SK-N-SH (cell line): ENCODE results near the gene KLHL5. TPM values are rescaled to one million over a fixed set of nuclear protein-coding genes. Genes with fewer than 3 reads are reported as not detected.
A peak's percentile ranks its signal among the peaks of the same experiment; 100 is the strongest.

Source experiments
- CTCF ChIA-PET: fragments of 300-600, 350-600 bp; formaldehyde crosslinking; extraction: SDS; loops from one replicate; lab custom pipeline; 2021; lab: Yijun Ruan, JAX
- POLR2A ChIA-PET: fragments of 350-600 bp; sonication (Branson Sonifier 250); formaldehyde crosslinking; extraction: SDS; loops from one replicate; lab custom pipeline; 2020; ENCODE audit warnings: antibody characterized with exemption, inconsistent platforms; lab: Yijun Ruan, JAX
- DNase-seq: peaks from one replicate; pipeline ENCODE4 v3.0.0; 2012
- H2AFZ ChIP-seq: fragments of 200-600 bp; sonication (generic); 2 replicates; pipeline ENCODE4 v1.8.1; 2016; ENCODE audit warnings: antibody characterized with exemption, mild to moderate bottlenecking, low read depth
- H3F3A ChIP-seq: fragments of 200-600 bp; sonication (generic); replicated peaks from 2 replicates; pipeline ENCODE3; 2016; ENCODE audit warnings: antibody characterized with exemption, mild to moderate bottlenecking; ENCODE audit not compliant: insufficient read depth
- H3K27ac ChIP-seq, 2 experiments: fragments of 200-500 bp in 1 of 2; fragments of 200-600 bp in 1 of 2; sonication (Bioruptor generic) in 1 of 2; sonication (generic), shearing (Covaris generic) in 1 of 2; 2 replicates each; pipeline versions ENCODE4 v1.5.1 to v1.6.1; 2014 to 2016; ENCODE audit warnings: low read depth in 2 of 2, inconsistent platforms in 1 of 2, low read length in 1 of 2, mild to moderate bottlenecking in 1 of 2, mixed read lengths in 1 of 2
- H3K27me3 ChIP-seq: fragments of 200-600 bp; sonication (generic), shearing (Covaris generic); 2 replicates; pipeline ENCODE4 v1.6.1; 2016; ENCODE audit warnings: mixed run types; ENCODE audit not compliant: insufficient read depth
- H3K36me3 ChIP-seq, 2 experiments: fragments of 200-500 bp in 1 of 2; fragments of 200-600 bp in 1 of 2; sonication (Bioruptor generic) in 1 of 2; sonication (generic) in 1 of 2; replicated peaks in 1 of 2; 2 replicates each; pipeline versions ENCODE3 to v1.5.1; 2014 to 2016; ENCODE audit warnings: low read length in 1 of 2, mild to moderate bottlenecking in 1 of 2; ENCODE audit not compliant: insufficient read depth in 2 of 2, control insufficient read depth in 1 of 2
- H3K4me1 ChIP-seq, 2 experiments: fragments of 200-500 bp in 1 of 2; fragments of 200-600 bp in 1 of 2; sonication (Bioruptor generic) in 1 of 2; sonication (generic), shearing (Covaris generic) in 1 of 2; 2 replicates each; pipeline versions ENCODE4 v1.5.1 to v1.6.1; 2014 to 2016; ENCODE audit warnings: low read depth in 1 of 2, low read length in 1 of 2, mixed run types in 1 of 2; ENCODE audit not compliant: insufficient read depth in 2 of 2, control insufficient read depth in 1 of 2
- H3K4me2 ChIP-seq: fragments of 200-600 bp; sonication (generic), shearing (Covaris generic); 2 replicates; pipeline ENCODE4 v1.6.1; 2017; ENCODE audit warnings: mixed run types
- H3K4me3 ChIP-seq, 2 experiments: fragments of 200-500 bp in 1 of 2; fragments of 200-600 bp in 1 of 2; sonication (Bioruptor generic) in 1 of 2; sonication (generic), shearing (Covaris generic) in 1 of 2; 2 replicates each; pipeline versions ENCODE4 v1.5.1 to v1.8.1; 2014 to 2016; ENCODE audit warnings: low read depth in 2 of 2, inconsistent platforms in 1 of 2, low read length in 1 of 2, mild to moderate bottlenecking in 1 of 2, mixed read lengths in 1 of 2, moderate library complexity in 1 of 2
- H3K79me2 ChIP-seq: fragments of 200-600 bp; sonication (generic); 2 replicates; pipeline ENCODE4 v1.8.1; 2017; ENCODE audit warnings: mild to moderate bottlenecking; ENCODE audit not compliant: insufficient read depth
- H3K9ac ChIP-seq: fragments of 200-600 bp; sonication (generic); 2 replicates; pipeline ENCODE4 v1.6.1; 2017; ENCODE audit warnings: mixed run types
- H3K9me2 ChIP-seq: fragments of 200-600 bp; sonication (generic); 2 replicates; pipeline ENCODE4 v1.6.1; 2017; ENCODE audit warnings: mixed run types
- H3K9me3 ChIP-seq: fragments of 200-600 bp; sonication (generic); 2 replicates; pipeline ENCODE4 v1.6.1; 2017; ENCODE audit warnings: mixed run types, mild to moderate bottlenecking, moderate library complexity
- H4K20me1 ChIP-seq: fragments of 200-600 bp; sonication (generic); 2 replicates; pipeline ENCODE4 v1.6.1; 2017; ENCODE audit warnings: mild to moderate bottlenecking, mixed run types; ENCODE audit not compliant: insufficient read depth
- CHD2 ChIP-seq: fragments of 150-350 bp; IDR thresholded peaks from 2 replicates; pipeline ENCODE4 v1.6.1; 2018; ENCODE audit warnings: low read length; ENCODE audit not compliant: partially characterized antibody
- ELF1 ChIP-seq: IDR thresholded peaks from 2 replicates; pipeline ENCODE4 v1.4.0; 2012
- FOSL2 ChIP-seq: IDR thresholded peaks from 2 replicates; pipeline ENCODE4 v1.4.0; 2012; ENCODE audit warnings: low read depth, mild to moderate bottlenecking, moderate library complexity, borderline replicate concordance
- FOXJ3 ChIP-seq: sonication (generic); formaldehyde crosslinking; IDR thresholded peaks from 2 replicates; pipeline ENCODE4 v1.5.1; 2020; ENCODE audit warnings: mild to moderate bottlenecking, missing genetic modification reagents
- GATA2 ChIP-seq: sonication (generic); formaldehyde crosslinking; IDR thresholded peaks from 2 replicates; pipeline ENCODE4 v1.5.0; 2020; ENCODE audit warnings: mild to moderate bottlenecking, missing genetic modification reagents
- NFIC ChIP-seq: IDR thresholded peaks from 2 replicates; pipeline ENCODE4 v1.4.0; 2012; ENCODE audit warnings: borderline replicate concordance
- POLR2AphosphoS5 ChIP-seq: IDR thresholded peaks from 2 replicates; pipeline ENCODE4 v1.6.1; 2012; ENCODE audit warnings: low read depth, low read length
- RXRA ChIP-seq: IDR thresholded peaks from 2 replicates; pipeline ENCODE4 v1.4.0; 2012; ENCODE audit warnings: low read depth, mild to moderate bottlenecking, borderline replicate concordance
- SIN3A ChIP-seq: IDR thresholded peaks from 2 replicates; pipeline ENCODE4 v1.6.1; 2012; ENCODE audit warnings: low read depth, mild to moderate bottlenecking, low read length, moderate library complexity, borderline replicate concordance
- WGBS: methylation state at CpG from one replicate; pipeline ENCODE4 v1.1.6; 2017; ENCODE audit warnings: low lambda C conversion rate; 5-methylcytosine and 5-hydroxymethylcytosine counted together
- polyA plus RNA-seq, 3 experiments: library from polyadenylated mRNA; depleted of rRNA; stranded (reverse); fragments of >200 nt; gene quantifications; 2 replicates each; pipeline ENCODE4 v1.2.3, GENCODE V29; 2012
- TF ChIP-seq, protein P1 (sequence below): fragments of 200-600 bp; sonication (generic); IDR thresholded peaks from 2 replicates; pipeline ENCODE4 v1.6.1; 2017; ENCODE audit warnings: antibody characterized with exemption, mild to moderate bottlenecking, moderate library complexity
- TF ChIP-seq, protein P2 (sequence below): fragments of 150-350 bp; IDR thresholded peaks from 2 replicates; pipeline ENCODE4 v1.6.1; 2016; ENCODE audit warnings: mild to moderate bottlenecking, low read depth, low read length
- TF ChIP-seq, protein P3 (sequence below): fragments of 150-350 bp; IDR thresholded peaks from 2 replicates; pipeline ENCODE4 v1.6.1; 2017; ENCODE audit warnings: antibody characterized with exemption, low read length, low read depth, borderline replicate concordance

Gene KLHL5
- polyA plus RNA-seq, 1 of the 3 experiments (the other 2 are of a cell fraction) = 33.1 TPM

DNA sequence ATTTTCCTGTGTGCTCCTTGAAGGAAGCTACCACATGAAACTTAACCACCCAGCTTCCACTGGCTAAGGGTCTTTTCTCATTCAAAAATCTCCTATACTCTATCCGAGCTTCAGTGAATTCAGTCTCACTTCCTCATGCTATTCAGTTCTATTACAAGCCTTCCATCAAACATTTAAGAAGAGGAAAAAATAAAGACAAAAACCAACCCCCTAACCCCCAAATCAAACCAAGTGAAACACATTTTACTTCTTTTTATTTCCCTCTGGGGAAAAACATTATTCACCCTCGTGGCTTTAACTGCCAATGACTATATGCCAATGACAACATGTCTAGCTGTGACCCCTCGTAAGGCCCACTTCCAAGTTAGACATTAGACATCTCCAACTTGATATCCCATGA, 104.1 kb downstream of the KLHL5 start:
- Histone ChIP-seq H3K4me3 (no peak overlapping the region), H3K27me3 (no peaks in the 10 kb centered on the region), H2AFZ (no peak overlapping the region), H3F3A (no peaks in the 10 kb centered on the region), H3K9me3 (no peaks in the 10 kb centered on the region), H3K9ac (no peak overlapping the region), H3K9me2 (no peaks in the 10 kb centered on the region), H3K27ac (no peak overlapping the region), H3K36me3 (no peaks in the 10 kb centered on the region), H3K4me2 (no peak overlapping the region), H4K20me1 (no peaks in the 10 kb centered on the region), H3K79me2 (no peaks in the 10 kb centered on the region), H3K4me1 (no peaks in the 10 kb centered on the region; a peak in 1 of 4 replicates)
- ChIA-PET POLR2A (no interaction called here), CTCF (interaction anchor here (1.5 kb wide), 1 partner anchor 31 kb away, joined by 5 read pairs; no protein-coding TSS in a partner anchor)
- WGBS = 69% methylated on average over 3 of the region's 3 CpGs
- DNase-seq = no peak
- TF ChIP-seq, protein P1, sequence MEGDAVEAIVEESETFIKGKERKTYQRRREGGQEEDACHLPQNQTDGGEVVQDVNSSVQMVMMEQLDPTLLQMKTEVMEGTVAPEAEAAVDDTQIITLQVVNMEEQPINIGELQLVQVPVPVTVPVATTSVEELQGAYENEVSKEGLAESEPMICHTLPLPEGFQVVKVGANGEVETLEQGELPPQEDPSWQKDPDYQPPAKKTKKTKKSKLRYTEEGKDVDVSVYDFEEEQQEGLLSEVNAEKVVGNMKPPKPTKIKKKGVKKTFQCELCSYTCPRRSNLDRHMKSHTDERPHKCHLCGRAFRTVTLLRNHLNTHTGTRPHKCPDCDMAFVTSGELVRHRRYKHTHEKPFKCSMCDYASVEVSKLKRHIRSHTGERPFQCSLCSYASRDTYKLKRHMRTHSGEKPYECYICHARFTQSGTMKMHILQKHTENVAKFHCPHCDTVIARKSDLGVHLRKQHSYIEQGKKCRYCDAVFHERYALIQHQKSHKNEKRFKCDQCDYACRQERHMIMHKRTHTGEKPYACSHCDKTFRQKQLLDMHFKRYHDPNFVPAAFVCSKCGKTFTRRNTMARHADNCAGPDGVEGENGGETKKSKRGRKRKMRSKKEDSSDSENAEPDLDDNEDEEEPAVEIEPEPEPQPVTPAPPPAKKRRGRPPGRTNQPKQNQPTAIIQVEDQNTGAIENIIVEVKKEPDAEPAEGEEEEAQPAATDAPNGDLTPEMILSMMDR = no peak
- TF ChIP-seq FOXJ3 (CRISPR knock-in tag) = no peak

DNA sequence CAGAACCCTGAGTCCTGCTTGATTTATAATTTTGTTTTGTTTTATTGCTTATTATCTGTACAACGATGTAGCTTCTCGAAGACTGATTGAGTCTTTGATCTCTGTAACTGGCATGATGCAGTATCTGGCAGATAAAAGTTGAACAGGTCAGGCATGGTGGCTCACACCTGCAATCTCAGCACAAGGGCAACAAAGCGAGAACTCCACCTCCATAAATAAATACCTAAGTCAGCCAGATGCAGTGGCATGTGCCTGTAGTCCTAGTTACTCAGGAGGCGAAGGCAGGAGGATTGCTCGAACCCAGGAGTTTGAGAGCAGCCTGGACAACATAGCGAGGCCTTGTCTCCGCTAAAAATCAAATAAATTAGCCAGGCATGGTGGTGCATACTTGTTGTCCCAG, 104.6 kb downstream of the KLHL5 start:
- CTCF ChIA-PET = interaction anchor here (1.5 kb wide), 1 partner anchor 31 kb away, joined by 5 read pairs; no protein-coding TSS in a partner anchor
- no peak overlapping the region for H2AFZ ChIP-seq

DNA sequence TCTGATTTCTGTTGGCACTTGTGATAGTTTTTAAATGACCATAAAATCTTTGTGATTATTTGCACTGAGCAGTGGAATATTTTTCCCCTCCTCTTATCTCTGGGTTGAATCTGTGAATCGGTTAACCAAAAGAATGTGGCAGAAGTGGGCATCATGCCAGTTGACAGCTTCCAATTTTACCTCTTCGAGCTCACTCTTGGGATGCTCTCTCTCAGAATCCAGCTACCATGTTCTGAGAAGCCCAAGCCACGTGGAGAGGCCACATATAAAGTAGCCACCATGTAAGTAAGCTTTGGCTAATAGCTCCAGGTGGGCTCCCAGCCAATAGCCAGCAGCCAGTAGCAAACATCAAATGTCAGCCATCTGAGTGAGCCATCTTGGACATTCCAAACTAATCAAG, 107.4 kb downstream of the KLHL5 start:
- Histone ChIP-seq H3K4me2 (no peak overlapping the region), H3K36me3 (no peaks in the 10 kb centered on the region), H2AFZ (no peak overlapping the region), H3K9me3 (no peaks in the 10 kb centered on the region), H3K9me2 (no peaks in the 10 kb centered on the region), H3K9ac (no peak overlapping the region), H3K4me3 (no peak overlapping the region), H3F3A (no peaks in the 10 kb centered on the region), H4K20me1 (no peaks in the 10 kb centered on the region), H3K4me1 (no peaks in the 10 kb centered on the region; a peak in 1 of 4 replicates), H3K79me2 (no peaks in the 10 kb centered on the region), H3K27ac (no peak overlapping the region), H3K27me3 (no peaks in the 10 kb centered on the region)
- no peak for DNase-seq
- ChIA-PET POLR2A (no interaction called here), CTCF (no interaction called here)
- 23% methylated on average over 3 of the region's 3 CpGs for WGBS
- 0 out of 2 replicates have a peak, but pooled peaks have one; percentile 39 for TF ChIP-seq NFIC
- TF ChIP-seq, protein P2, sequence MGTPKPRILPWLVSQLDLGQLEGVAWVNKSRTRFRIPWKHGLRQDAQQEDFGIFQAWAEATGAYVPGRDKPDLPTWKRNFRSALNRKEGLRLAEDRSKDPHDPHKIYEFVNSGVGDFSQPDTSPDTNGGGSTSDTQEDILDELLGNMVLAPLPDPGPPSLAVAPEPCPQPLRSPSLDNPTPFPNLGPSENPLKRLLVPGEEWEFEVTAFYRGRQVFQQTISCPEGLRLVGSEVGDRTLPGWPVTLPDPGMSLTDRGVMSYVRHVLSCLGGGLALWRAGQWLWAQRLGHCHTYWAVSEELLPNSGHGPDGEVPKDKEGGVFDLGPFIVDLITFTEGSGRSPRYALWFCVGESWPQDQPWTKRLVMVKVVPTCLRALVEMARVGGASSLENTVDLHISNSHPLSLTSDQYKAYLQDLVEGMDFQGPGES = no peak

More for the DNA sequence above, 104.6 kb downstream of the KLHL5 start:
- H3K27me3 ChIP-seq = no peaks in the 10 kb centered on the region
- no peak for DNase-seq
- no peaks in the 10 kb centered on the region; a peak in 1 of 4 replicates for H3K4me1 ChIP-seq
- H3K4me2 ChIP-seq = no peak overlapping the region
- no peaks in the 10 kb centered on the region for H3K9me3 ChIP-seq
- H3F3A ChIP-seq = no peaks in the 10 kb centered on the region
- TF ChIP-seq RXRA (no peak), GATA2 (no peak), FOSL2 (no peak), ELF1 (no peak), SIN3A (no peak), CHD2 (no peak), POLR2AphosphoS5 (no peak)
- TF ChIP-seq, protein P3, sequence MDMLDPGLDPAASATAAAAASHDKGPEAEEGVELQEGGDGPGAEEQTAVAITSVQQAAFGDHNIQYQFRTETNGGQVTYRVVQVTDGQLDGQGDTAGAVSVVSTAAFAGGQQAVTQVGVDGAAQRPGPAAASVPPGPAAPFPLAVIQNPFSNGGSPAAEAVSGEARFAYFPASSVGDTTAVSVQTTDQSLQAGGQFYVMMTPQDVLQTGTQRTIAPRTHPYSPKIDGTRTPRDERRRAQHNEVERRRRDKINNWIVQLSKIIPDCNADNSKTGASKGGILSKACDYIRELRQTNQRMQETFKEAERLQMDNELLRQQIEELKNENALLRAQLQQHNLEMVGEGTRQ = no peak
- no peaks in the 10 kb centered on the region for H3K9me2 ChIP-seq
- H3K4me3 ChIP-seq = no peak overlapping the region
- H3K9ac ChIP-seq = no peak overlapping the region
- no peak overlapping the region for H3K27ac ChIP-seq
- H4K20me1 ChIP-seq = no peaks in the 10 kb centered on the region
- WGBS = 85% methylated on average over 7 of the region's 7 CpGs
- POLR2A ChIA-PET = no interaction called here
- no peaks in the 10 kb centered on the region for H3K36me3 ChIP-seq
- no peaks in the 10 kb centered on the region for H3K79me2 ChIP-seq
